HG02884 (cell line): ENCODE measurements around the gene CKAP2L.
"Not testable (repeated sequence)": the region's sequence is repeated elsewhere in the genome, so short reads cannot be mapped to it uniquely, and the experiment has no call there.

Source experiments
- ATAC-seq: cut with Tn5 transposase; IDR thresholded peaks from one replicate; pipeline ENCODE4 v1.9.1; 2021; ENCODE audit warnings: mild to moderate bottlenecking, moderate library complexity; ENCODE audit not compliant: unreplicated experiment

CKAP2L gene

GRCh38 chr2:112728029-112728362, 36.4 kb downstream of the CKAP2L start:
- no peak for ATAC-seq

GRCh38 chr2:112727276-112728028, 37.0 kb downstream of the CKAP2L start:
- ATAC-seq = no peak

DNA sequence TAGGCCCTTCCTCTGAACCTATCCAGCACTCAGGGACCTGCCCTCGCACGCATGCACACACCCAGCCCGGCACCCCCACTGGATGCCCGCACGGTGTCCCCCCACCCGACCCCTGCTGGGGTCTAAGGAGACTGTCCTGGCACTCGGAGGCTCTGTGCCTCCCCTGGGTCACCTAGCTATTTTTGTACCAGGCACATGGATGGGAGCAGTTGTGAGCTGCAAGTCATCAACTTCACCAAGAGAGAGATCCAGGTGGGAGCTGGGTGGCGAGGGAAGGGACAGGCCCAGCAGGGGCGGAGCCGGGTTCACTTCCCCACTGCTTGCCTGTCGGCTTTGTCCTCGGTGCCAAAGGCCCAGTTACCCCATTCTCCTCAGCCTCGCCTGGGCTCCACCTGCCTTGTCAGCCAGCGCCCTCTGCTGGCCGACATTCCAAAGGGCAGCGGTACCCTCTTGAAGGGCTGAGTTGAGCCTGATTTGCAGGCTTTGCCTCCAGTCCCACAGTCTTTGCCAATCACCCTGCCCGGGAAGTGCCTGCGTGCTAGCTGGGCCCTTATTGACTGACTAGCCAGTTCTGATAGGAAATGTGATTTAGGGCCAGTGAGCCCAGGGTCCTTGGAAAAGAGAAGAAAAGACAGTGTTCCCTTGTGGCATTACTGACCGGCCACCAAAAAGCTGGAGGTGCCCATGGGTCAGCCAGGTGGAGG, 37.8 kb downstream of the CKAP2L start:
- peak; percentile 80 for ATAC-seq

GRCh38 chr2:112725545-112726457, 38.6 kb downstream of the CKAP2L start:
- peak; percentile 50 for ATAC-seq

DNA sequence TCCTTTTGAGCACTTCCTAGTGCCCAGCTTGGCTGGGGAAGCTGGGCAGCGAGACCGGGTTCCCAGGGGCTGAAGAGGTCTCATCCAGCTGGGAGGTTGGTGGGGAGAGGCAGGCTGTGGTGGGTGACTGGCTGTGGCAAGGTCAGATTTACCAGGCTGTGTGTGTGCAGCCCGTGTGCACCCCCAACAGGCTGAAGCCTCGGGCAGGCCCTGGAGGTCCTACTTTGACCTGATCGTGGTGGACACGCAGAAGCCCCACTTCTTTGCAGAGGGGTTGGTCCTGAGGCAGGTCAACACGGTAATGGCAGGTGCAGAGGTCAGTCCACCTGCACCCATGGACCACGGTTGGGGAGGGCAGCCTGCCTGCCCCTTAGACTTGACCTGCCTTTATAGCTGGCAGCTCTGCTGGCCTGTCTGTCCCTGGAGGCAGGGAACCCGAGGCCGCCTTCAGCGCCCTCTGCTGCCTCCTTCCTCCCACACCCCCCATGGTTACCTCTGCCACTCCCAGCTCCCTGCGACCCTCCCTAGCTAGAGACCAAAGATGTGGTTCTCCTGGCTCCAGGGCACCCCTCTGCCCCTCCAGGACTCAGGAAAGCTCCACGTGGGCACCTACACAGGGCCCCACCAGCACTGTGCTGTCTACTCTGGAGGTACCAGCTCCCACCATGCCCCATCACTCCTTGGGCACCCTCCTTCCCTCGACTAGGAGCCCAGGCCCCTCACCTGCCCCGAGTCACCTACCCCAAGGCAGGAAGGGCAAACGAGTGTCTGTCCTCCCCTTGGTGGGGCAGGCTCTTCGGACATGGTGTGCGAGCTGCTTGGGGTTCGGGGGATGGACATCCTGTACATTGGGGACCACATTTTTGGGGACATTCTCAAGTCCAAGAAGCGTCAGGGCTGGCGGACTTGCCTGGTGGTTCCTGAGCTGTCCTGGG, 39.6 kb downstream of the CKAP2L start:
- ATAC-seq = no peak

DNA sequence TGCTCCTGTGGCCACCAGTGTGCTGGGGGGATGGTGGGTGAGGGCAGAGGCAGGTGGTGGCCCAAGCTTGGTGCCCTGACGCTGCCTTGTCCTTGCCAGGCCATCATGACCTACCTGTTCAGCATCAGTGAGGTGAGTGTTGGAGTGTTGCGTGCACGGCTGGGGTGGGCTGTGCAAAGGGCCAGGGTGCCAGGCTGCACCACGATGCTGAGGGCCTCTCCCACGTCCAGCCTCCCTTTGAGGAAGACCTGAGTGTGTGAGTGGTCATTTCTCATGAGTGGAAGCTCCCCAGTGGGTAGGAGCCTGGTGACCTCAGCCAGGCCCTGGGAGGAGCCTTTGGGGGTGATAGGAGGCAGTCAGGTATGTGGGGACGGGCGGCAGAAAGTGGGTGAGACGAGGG, 40.4 kb downstream of the CKAP2L start:
- no peak for ATAC-seq

- ATAC-seq = no peak
Measured at GRCh38 chr2:112723547-112723940, 40.9 kb downstream of the CKAP2L start.

DNA sequence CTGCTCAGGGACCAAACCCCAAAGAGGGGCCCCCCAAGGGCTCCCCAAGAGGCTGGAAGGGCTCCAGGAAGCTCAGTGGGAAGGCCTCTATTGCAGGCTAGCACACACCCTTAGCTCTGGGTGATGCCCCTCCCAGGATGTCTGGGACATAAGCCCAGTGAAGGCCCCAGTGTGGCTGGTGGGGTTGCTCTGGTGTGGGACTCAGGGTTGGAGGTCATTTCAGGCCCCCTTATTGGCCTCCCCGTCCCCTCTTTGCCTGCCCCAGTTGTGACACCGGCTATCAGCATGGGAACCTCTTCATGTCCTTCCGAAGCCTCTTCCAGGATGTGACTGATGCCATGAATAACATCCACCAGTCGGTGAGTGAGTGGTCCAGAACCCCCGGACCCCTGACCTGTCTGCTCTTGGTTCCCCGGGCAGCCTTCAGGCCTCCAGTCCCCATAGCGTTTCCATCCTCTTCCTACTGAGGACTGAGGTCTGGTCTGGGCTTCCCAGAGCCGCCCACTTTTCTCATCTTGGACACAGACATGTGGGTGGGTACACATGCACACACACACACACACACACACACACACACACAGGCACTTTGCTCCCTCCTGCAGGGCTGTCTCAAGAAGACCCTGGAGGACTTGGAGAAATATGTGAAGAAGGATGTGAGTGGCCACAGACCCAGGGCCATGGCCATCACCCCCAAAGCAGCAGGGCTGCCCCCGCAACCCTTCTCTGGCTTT, 41.4 kb downstream of the CKAP2L start:
- no peak for ATAC-seq

DNA sequence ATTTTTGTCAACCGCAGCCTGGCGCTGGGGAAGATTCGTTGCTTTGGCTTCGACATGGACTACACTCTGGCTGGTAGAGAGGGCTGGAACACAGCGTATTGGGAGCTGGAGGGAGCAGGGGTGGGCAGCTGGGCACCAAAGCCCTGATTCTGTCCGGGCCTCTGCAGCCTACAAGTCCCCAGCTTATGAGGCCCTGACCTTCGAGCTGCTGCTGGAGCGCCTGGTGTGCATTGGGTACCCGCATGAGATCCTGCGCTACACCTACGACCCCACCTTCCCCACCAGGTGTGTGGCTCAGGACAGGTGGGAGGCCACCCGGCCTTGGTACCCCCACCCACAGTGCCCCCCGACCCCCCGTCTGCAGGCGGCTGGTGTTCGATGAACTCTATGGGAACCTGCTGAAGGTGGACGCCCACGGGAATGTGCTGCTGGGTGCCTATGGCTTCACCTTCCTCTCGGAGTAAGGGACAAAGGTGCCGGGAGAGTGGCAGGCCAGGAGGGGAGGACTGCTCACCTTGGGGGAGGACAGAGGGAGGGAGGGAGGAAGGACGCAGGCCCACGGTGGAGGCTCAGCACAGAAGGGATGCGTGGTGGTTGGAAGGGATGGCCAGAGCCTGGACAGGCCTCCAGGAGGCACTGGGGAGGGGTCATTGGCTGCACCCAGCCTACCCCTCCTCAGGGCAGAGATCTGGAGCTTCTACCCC, 42.4 kb downstream of the CKAP2L start:
- no peak for ATAC-seq

DNA sequence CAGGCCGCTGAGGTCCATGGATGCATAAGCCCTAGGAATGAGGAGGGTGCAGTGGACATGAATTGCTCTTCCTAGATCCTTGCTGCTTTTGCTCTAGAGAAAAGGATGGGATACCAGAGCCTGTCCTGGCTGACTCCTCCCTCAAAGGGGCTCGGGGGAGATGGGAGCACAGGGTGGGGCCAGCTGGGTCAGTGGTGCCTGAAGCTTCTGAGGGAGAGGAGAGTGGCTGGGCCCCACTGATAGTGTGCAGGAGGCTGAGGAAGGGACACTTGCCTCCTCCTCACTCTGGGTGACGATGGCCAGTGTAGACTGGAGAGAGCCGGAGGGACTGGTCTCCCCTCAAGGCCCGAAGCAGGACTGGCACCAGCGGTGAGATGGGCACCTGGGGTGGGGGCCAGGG, 43.6 kb downstream of the CKAP2L start, which contains the start of gene NT5DC4:
Gene NT5DC4, plus strand, starts transcription at position 236 of the 400 bp plus-strand sequence. Its CDS starts 60 bp downstream, at position 296.
- ATAC-seq = no peak

GRCh38 chr2:112718863-112719370, 45.5 kb downstream of the CKAP2L start:
- no peak for ATAC-seq

DNA sequence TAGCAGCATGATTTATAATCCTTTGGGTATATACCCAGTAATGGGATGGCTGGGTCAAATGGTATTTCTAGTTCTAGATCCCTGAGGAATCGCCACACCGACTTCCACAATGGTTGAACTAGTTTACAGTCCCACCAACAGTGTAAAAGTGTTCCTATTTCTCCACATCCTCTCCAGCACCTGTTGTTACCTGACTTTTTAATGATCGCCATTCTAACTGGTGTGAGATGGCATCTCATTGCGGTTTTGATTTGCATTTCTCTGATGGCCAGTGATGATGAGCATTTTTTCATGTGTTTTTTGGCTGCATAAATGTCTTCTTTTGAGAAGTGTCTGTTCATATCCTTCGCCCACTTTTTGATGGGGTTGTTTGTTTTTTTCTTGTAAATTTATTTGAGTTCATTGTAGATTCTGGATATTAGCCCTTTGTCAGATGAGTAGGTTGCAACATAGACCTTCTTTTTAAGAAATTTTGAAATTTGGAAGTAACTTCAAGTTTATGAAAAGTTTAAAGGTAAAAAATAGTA, 47.5 kb downstream of the CKAP2L start:
- ATAC-seq = not testable (repeated sequence)

DNA sequence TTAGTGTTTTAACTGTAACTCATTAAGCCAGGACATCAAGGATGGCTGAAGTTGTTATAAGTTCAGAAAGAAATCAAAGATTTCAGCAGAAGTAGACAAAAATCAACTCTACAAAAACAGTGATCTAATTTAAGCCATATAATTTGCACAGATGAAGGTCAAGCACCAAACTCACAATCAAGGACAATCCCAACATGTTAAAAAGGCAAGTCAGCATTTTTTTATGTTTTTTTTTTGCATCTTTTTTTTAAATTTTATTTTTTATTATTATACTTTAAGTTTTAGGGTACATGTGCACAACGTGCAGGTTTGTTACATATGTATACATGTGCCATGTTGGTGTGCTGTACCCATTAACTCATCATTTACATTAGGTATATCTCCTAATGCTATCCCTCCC, 48.3 kb downstream of the CKAP2L start:
- not testable (repeated sequence) for ATAC-seq

GRCh38 chr2:112714836-112715631, 49.4 kb downstream of the CKAP2L start:
- no peak for ATAC-seq

- ATAC-seq = no peak
Measured at GRCh38 chr2:112714331-112714730, 50.1 kb downstream of the CKAP2L start.

DNA sequence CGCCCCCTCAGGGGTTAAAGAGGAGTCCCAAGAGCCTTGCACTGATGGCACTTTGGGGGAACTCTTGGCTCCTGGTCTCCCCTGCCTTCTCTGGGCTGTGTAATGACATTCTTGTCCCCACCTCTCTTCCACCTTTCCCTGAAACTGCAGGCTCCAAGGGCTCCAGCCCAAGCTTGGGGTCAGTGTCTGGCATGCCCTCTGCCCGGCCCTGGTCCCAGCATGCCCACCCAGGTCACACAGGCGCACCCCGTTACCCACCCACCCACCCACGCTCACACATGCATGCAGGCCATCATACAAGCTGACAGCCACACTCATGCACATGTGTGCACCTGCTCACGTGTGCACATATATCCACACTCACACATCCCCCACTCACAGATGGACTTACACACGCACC, 50.5 kb downstream of the CKAP2L start:
- ATAC-seq = no peak

DNA sequence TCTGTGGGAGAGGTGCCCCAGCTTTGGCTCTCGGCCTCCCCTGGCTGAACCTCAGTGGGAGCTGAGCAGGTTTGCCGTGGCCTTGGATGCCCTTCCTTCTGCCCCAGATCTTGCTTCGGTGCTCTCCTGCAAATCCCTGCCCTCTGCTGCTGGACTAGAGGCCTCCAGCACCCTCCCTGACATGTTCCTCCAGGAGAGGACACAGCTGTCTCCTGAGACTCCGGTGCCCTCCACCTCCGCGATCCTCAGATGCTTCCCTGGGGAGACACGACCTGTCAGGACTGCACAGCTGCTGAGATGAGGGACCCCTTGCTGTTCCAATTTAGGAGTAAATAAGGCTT, 50.9 kb downstream of the CKAP2L start:
- ATAC-seq = no peak
